WTC11 (cell line): ENCODE data around the gene VEPH1. TPM values are rescaled to one million over a fixed set of nuclear protein-coding genes. Genes with fewer than 3 reads are reported as not detected.

Experiments used
- ATAC-seq: fragments of 200-7000 bp; cut with Tn5 transposase; 2 replicates; pipeline ENCODE4 v1.10.0; 2021; ENCODE audit warnings: mild to moderate bottlenecking, moderate library complexity
- CTCF ChIA-PET: fragments of 300-600 bp; sonication (Branson Sonifier 250); formaldehyde crosslinking; loops from one replicate; lab custom pipeline; 2021; ENCODE audit warnings: antibody characterized with exemption; lab: Charles Lee
- POLR2A ChIA-PET: fragments of 350-600 bp; sonication (Branson Sonifier 250); formaldehyde crosslinking; loops from one replicate; lab custom pipeline; 2021; ENCODE audit warnings: antibody characterized with exemption; lab: Charles Lee
- DNase-seq: peaks from one replicate; pipeline ENCODE4 v3.0.0; 2021; ENCODE audit warnings: low spot score
- H3K27ac Mint-ChIP-seq: 2 replicates; pipeline ENCODE4 v1.8.0; 2021; ENCODE audit warnings: mixed read lengths
- H3K27me3 Mint-ChIP-seq: 2 replicates; pipeline ENCODE4 v1.8.0; 2021; ENCODE audit warnings: low read depth, mild to moderate bottlenecking, moderate library complexity, mixed read lengths
- H3K36me3 Mint-ChIP-seq: 2 replicates; pipeline ENCODE4 v1.8.0; 2021; ENCODE audit warnings: mixed read lengths
- H3K4me1 Mint-ChIP-seq: 2 replicates; pipeline ENCODE4 v1.8.0; 2022; ENCODE audit warnings: mixed read lengths
- H3K4me3 Mint-ChIP-seq: 2 replicates; pipeline ENCODE4 v1.8.0; 2021; ENCODE audit warnings: mild to moderate bottlenecking, moderate library complexity, mixed read lengths
- H3K9me3 Mint-ChIP-seq: 2 replicates; pipeline ENCODE4 v1.8.0; 2021; ENCODE audit warnings: mixed read lengths
- AR ChIP-seq: fragments of 250-450 bp; sonication (Bioruptor Pico); IDR thresholded peaks from 2 replicates; pipeline ENCODE4 v1.9.0; 2021; ENCODE audit warnings: mild to moderate bottlenecking
- CDX4 ChIP-seq: fragments of 250-450 bp; sonication (Bioruptor Pico); IDR thresholded peaks from 2 replicates; pipeline ENCODE4 v1.9.0; 2021; ENCODE audit warnings: moderate library complexity, mild to moderate bottlenecking, inconsistent platforms, borderline replicate concordance
- CREM ChIP-seq: sonication (generic); formaldehyde crosslinking; IDR thresholded peaks from 2 replicates; pipeline ENCODE4 v1.8.1; 2022; ENCODE audit warnings: mild to moderate bottlenecking, missing genetic modification reagents, moderate library complexity
- KAT7 ChIP-seq: sonication (generic); formaldehyde crosslinking; IDR thresholded peaks from 2 replicates; pipeline ENCODE4 v1.8.1; 2023; ENCODE audit warnings: missing genetic modification reagents, mild to moderate bottlenecking, borderline replicate concordance
- MAX ChIP-seq: sonication (generic); formaldehyde crosslinking; IDR thresholded peaks from 2 replicates; pipeline ENCODE4 v1.8.0; 2022; ENCODE audit warnings: mild to moderate bottlenecking, missing genetic modification reagents
- MXD4 ChIP-seq: fragments of 250-450 bp; sonication (Bioruptor Pico); IDR thresholded peaks from 2 replicates; pipeline ENCODE4 v1.8.0; 2021; ENCODE audit warnings: mild to moderate bottlenecking, moderate library complexity, borderline replicate concordance
- SP1 ChIP-seq: sonication (generic); formaldehyde crosslinking; conservative IDR thresholded peaks from 2 replicates; pipeline ENCODE4 v1.8.1; 2022; ENCODE audit warnings: missing genetic modification reagents
- TEAD1 ChIP-seq: sonication (generic); formaldehyde crosslinking; IDR thresholded peaks from 2 replicates; pipeline ENCODE4 v1.8.0; 2022; ENCODE audit warnings: mild to moderate bottlenecking, missing genetic modification reagents
- ZNF219 ChIP-seq: sonication (generic); formaldehyde crosslinking; IDR thresholded peaks from 2 replicates; pipeline ENCODE4 v1.8.0; 2023; ENCODE audit warnings: missing genetic modification reagents, mild to moderate bottlenecking, borderline replicate concordance
- ZNF317 ChIP-seq: sonication (generic); formaldehyde crosslinking; IDR thresholded peaks from 2 replicates; pipeline ENCODE4 v1.8.1; 2023; ENCODE audit warnings: low read depth, mild to moderate bottlenecking, moderate library complexity, missing genetic modification reagents, borderline replicate concordance
- total RNA-seq: library from RNA; stranded (reverse); gene quantifications from 3 replicates; pipeline ENCODE4 v1.2.3, GENCODE V29; 2021
- TF ChIP-seq, protein P1 (sequence below): sonication (generic); formaldehyde crosslinking; conservative IDR thresholded peaks from 2 replicates; pipeline ENCODE4 v1.8.1; 2022; ENCODE audit warnings: mild to moderate bottlenecking, missing genetic modification reagents
- TF ChIP-seq, protein P2 (sequence below): sonication (generic); formaldehyde crosslinking; IDR thresholded peaks from 2 replicates; pipeline ENCODE4 v1.8.0; 2023; ENCODE audit warnings: missing genetic modification reagents, mild to moderate bottlenecking, borderline replicate concordance
- TF ChIP-seq, protein P3 (sequence below): fragments of 250-450 bp; sonication (Bioruptor Pico); IDR thresholded peaks from 2 replicates; pipeline ENCODE4 v1.9.0; 2021; ENCODE audit warnings: mild to moderate bottlenecking, borderline replicate concordance

Gene VEPH1
- total RNA-seq, 1 experiment from 2014 or later, result 10.8 TPM

DNA sequence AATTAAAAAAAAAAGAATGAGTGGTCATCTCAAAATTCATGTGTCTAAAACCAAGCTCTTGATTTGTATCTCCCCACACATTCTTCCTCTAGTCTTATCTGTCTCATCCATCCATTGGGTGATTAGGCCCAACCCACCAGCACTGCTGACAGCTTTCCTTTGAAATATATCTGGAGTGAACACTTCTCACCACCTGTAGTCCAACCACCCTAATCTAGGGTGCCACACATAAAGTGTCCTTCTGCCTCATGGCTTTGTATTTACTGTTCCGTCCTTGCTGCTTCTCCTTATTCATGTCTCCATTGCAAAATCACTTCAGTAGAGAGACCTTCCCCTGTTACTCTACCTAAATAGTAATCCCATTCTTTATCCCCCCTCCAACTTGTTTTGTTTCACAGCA is 149.0 kb downstream of the VEPH1 start:
- H3K4me1 Mint-ChIP-seq, result peaks cover 5% of the 10 kb centered on the region
- ATAC-seq, result no peak
- H3K27me3 Mint-ChIP-seq, result no peaks in the 10 kb centered on the region
- TF ChIP-seq SP1 (no peak), CREM (CRISPR knock-in tag) (no peak), TEAD1 (CRISPR knock-in tag) (no peak), ZNF317 (CRISPR knock-in tag) (no peak), KAT7 (CRISPR knock-in tag) (no peak), ZNF219 (CRISPR knock-in tag) (no peak)
- TF ChIP-seq, protein P1, sequence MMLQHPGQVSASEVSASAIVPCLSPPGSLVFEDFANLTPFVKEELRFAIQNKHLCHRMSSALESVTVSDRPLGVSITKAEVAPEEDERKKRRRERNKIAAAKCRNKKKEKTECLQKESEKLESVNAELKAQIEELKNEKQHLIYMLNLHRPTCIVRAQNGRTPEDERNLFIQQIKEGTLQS (CRISPR knock-in tag), result no peak
- TF ChIP-seq, protein P2, sequence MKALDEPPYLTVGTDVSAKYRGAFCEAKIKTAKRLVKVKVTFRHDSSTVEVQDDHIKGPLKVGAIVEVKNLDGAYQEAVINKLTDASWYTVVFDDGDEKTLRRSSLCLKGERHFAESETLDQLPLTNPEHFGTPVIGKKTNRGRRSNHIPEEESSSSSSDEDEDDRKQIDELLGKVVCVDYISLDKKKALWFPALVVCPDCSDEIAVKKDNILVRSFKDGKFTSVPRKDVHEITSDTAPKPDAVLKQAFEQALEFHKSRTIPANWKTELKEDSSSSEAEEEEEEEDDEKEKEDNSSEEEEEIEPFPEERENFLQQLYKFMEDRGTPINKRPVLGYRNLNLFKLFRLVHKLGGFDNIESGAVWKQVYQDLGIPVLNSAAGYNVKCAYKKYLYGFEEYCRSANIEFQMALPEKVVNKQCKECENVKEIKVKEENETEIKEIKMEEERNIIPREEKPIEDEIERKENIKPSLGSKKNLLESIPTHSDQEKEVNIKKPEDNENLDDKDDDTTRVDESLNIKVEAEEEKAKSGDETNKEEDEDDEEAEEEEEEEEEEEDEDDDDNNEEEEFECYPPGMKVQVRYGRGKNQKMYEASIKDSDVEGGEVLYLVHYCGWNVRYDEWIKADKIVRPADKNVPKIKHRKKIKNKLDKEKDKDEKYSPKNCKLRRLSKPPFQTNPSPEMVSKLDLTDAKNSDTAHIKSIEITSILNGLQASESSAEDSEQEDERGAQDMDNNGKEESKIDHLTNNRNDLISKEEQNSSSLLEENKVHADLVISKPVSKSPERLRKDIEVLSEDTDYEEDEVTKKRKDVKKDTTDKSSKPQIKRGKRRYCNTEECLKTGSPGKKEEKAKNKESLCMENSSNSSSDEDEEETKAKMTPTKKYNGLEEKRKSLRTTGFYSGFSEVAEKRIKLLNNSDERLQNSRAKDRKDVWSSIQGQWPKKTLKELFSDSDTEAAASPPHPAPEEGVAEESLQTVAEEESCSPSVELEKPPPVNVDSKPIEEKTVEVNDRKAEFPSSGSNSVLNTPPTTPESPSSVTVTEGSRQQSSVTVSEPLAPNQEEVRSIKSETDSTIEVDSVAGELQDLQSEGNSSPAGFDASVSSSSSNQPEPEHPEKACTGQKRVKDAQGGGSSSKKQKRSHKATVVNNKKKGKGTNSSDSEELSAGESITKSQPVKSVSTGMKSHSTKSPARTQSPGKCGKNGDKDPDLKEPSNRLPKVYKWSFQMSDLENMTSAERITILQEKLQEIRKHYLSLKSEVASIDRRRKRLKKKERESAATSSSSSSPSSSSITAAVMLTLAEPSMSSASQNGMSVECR (CRISPR knock-in tag), result no peak
- TF ChIP-seq, protein P3, sequence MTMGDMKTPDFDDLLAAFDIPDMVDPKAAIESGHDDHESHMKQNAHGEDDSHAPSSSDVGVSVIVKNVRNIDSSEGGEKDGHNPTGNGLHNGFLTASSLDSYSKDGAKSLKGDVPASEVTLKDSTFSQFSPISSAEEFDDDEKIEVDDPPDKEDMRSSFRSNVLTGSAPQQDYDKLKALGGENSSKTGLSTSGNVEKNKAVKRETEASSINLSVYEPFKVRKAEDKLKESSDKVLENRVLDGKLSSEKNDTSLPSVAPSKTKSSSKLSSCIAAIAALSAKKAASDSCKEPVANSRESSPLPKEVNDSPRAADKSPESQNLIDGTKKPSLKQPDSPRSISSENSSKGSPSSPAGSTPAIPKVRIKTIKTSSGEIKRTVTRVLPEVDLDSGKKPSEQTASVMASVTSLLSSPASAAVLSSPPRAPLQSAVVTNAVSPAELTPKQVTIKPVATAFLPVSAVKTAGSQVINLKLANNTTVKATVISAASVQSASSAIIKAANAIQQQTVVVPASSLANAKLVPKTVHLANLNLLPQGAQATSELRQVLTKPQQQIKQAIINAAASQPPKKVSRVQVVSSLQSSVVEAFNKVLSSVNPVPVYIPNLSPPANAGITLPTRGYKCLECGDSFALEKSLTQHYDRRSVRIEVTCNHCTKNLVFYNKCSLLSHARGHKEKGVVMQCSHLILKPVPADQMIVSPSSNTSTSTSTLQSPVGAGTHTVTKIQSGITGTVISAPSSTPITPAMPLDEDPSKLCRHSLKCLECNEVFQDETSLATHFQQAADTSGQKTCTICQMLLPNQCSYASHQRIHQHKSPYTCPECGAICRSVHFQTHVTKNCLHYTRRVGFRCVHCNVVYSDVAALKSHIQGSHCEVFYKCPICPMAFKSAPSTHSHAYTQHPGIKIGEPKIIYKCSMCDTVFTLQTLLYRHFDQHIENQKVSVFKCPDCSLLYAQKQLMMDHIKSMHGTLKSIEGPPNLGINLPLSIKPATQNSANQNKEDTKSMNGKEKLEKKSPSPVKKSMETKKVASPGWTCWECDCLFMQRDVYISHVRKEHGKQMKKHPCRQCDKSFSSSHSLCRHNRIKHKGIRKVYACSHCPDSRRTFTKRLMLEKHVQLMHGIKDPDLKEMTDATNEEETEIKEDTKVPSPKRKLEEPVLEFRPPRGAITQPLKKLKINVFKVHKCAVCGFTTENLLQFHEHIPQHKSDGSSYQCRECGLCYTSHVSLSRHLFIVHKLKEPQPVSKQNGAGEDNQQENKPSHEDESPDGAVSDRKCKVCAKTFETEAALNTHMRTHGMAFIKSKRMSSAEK (CRISPR knock-in tag), result no peak
- no peaks in the 10 kb centered on the region for H3K9me3 Mint-ChIP-seq
- CTCF ChIA-PET, result interaction anchor here (0.9 to 2.6 kb wide), 5 partner anchors 20 to 217 kb away, joined by 3 to 12 read pairs (median 4); no protein-coding TSS in a partner anchor
- no peaks in the 10 kb centered on the region for H3K36me3 Mint-ChIP-seq
- no peak overlapping the region for H3K27ac Mint-ChIP-seq
- DNase-seq, result no peak
- POLR2A ChIA-PET, result no interaction called here
- no peak overlapping the region for H3K4me3 Mint-ChIP-seq

DNA sequence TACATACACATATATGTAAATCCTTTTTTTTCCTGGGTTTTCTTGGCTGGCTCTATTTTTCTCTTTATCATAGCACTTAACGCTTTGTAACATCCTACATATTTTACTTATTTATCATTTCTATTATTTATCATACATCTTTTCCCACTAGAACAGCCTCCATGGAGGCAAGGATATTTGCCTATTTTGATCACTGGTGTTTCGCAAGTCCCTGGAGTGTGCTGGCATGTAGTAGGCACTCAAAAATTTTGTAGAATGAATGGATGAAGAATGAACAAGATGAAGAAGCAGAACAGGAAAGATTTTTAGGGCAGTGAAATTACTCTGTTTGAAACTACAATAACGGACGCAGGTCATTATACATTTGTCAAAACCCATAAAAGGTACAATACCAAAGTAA is 149.6 kb downstream of the VEPH1 start:
- Mint-ChIP-seq H3K27ac (no peak overlapping the region), H3K9me3 (no peaks in the 10 kb centered on the region), H3K4me3 (no peak overlapping the region), H3K27me3 (no peaks in the 10 kb centered on the region), H3K4me1 (peaks cover 6% of the 10 kb centered on the region), H3K36me3 (no peaks in the 10 kb centered on the region)
- TF ChIP-seq AR (CRISPR knock-in tag) (no peak), MXD4 (no peak), CDX4 (CRISPR knock-in tag) (no peak), KAT7 (CRISPR knock-in tag) (no peak), MAX (CRISPR knock-in tag) (no peak)
- POLR2A ChIA-PET, result interaction anchor here (0.6 kb wide), 1 partner anchor 1210 kb away, joined by 4 read pairs; no protein-coding TSS in a partner anchor
- ATAC-seq, result no peak
- no peak for DNase-seq
- CTCF ChIA-PET, result interaction anchor here (1.0 to 2.6 kb wide), 4 partner anchors 21 to 216 kb away, joined by 3 to 12 read pairs (median 4); no protein-coding TSS in a partner anchor
